H7 (cell line): ENCODE results near the gene MLXIPL. TPM values are rescaled to one million over a fixed set of nuclear protein-coding genes. Genes with fewer than 3 reads are reported as not detected.
"Not testable (repeated sequence)": the region's sequence is repeated elsewhere in the genome, so short reads cannot be mapped to it uniquely, and the experiment has no call there.

ENCODE experiments used
- DNase-seq: peaks from one replicate; pipeline ENCODE4 v3.0.0; 2012
- H3K27me3 ChIP-seq: 2 replicates; pipeline ENCODE4 v1.6.0; 2011; ENCODE audit warnings: mild to moderate bottlenecking, low read length; ENCODE audit not compliant: control insufficient read depth, insufficient read depth
- H3K36me3 ChIP-seq: replicated peaks from 2 replicates; pipeline ENCODE4 v1.5.1; 2011; ENCODE audit warnings: low read length; ENCODE audit not compliant: control insufficient read depth, insufficient read depth
- H3K4me3 ChIP-seq: 2 replicates; pipeline ENCODE4 v1.5.1; 2011; ENCODE audit warnings: low read depth, mild to moderate bottlenecking, control low read depth, low read length, moderate library complexity; ENCODE audit not compliant: insufficient read depth
- total RNA-seq: library from RNA; depleted of rRNA; stranded (reverse); fragments of >200 nt; shearing (Covaris generic); gene quantifications from 2 replicates; pipeline ENCODE4 v1.2.3, GENCODE V29; 2014

The MLXIPL gene
- total RNA-seq, 1 experiment from 2014 or later = 0.73 TPM

GRCh38 chr7:73631558-73631957 is 7.2 kb upstream of the MLXIPL start:
- peaks cover 4% of the 10 kb centered on the region for H3K27me3 ChIP-seq
- no peak for DNase-seq
- no peak overlapping the region for H3K4me3 ChIP-seq
- no peaks in the 10 kb centered on the region for H3K36me3 ChIP-seq

GRCh38 chr7:73628504-73628903 is 4.2 kb upstream of the MLXIPL start:
- no peak for DNase-seq
- peaks cover 17% of the 10 kb centered on the region for H3K27me3 ChIP-seq
- no peak overlapping the region for H3K4me3 ChIP-seq
- H3K36me3 ChIP-seq = no peaks in the 10 kb centered on the region

- DNase-seq = peak; percentile 58
- Histone ChIP-seq H3K4me3 (no peak overlapping the region), H3K27me3 (peaks cover 27% of the 10 kb centered on the region), H3K36me3 (no peaks in the 10 kb centered on the region)
Observed at GRCh38 chr7:73626814-73627213, 2.5 kb upstream of the MLXIPL start.

- no peak for DNase-seq
- no peaks in the 10 kb centered on the region for H3K36me3 ChIP-seq
- H3K27me3 ChIP-seq = peaks cover 27% of the 10 kb centered on the region
- no peak overlapping the region for H3K4me3 ChIP-seq
Observed at GRCh38 chr7:73625276-73625675, 954 bp upstream of the MLXIPL start.

GRCh38 chr7:73624669-73625001 is 313 bp upstream of the MLXIPL start:
- no peaks in the 10 kb centered on the region for H3K36me3 ChIP-seq
- no peak for DNase-seq
- H3K4me3 ChIP-seq = no peak overlapping the region
- H3K27me3 ChIP-seq = peaks cover 27% of the 10 kb centered on the region

GRCh38 chr7:73622909-73623797 is 1.2 kb downstream of the MLXIPL start:
- Histone ChIP-seq H3K36me3 (no peaks in the 10 kb centered on the region), H3K27me3 (peaks cover 27% of the 10 kb centered on the region), H3K4me3 (peak overlapping the region; percentile 80)
- peak; percentile 96 for DNase-seq

GRCh38 chr7:73622527-73622908 is 1.8 kb downstream of the MLXIPL start:
- Histone ChIP-seq H3K27me3 (peaks cover 23% of the 10 kb centered on the region), H3K36me3 (no peaks in the 10 kb centered on the region), H3K4me3 (peak overlapping the region; percentile 80)
- DNase-seq = no peak

GRCh38 chr7:73621168-73622063 is 2.9 kb downstream of the MLXIPL start:
- DNase-seq = no peak
- Histone ChIP-seq H3K36me3 (no peaks in the 10 kb centered on the region), H3K27me3 (peaks cover 22% of the 10 kb centered on the region), H3K4me3 (no peak overlapping the region)

GRCh38 chr7:73619394-73619793 is 4.9 kb downstream of the MLXIPL start:
- not testable (repeated sequence) for DNase-seq, H3K4me3 ChIP-seq, H3K36me3 ChIP-seq
- H3K27me3 ChIP-seq = peaks cover 19% of the 10 kb centered on the region

- H3K27me3 ChIP-seq = peaks cover 14% of the 10 kb centered on the region
- no peaks in the 10 kb centered on the region for H3K36me3 ChIP-seq
- no peak for DNase-seq
- no peak overlapping the region for H3K4me3 ChIP-seq
Observed at GRCh38 chr7:73618538-73618937, 5.8 kb downstream of the MLXIPL start.

- DNase-seq, H3K4me3 ChIP-seq, H3K27me3 ChIP-seq, H3K36me3 ChIP-seq: not testable (repeated sequence)
Observed at GRCh38 chr7:73617520-73617919, 6.8 kb downstream of the MLXIPL start.

GRCh38 chr7:73615886-73616285 is 8.4 kb downstream of the MLXIPL start:
- peak; percentile 66 for DNase-seq
- peaks cover 4% of the 10 kb centered on the region; the same call in 1 of the 2 replicates for H3K27me3 ChIP-seq

GRCh38 chr7:73614937-73615336 is 9.4 kb downstream of the MLXIPL start:
- H3K4me3 ChIP-seq, H3K36me3 ChIP-seq, H3K27me3 ChIP-seq, DNase-seq: not testable (repeated sequence)

More at GRCh38 chr7:73615886-73616285, 8.4 kb downstream of the MLXIPL start:
- H3K36me3 ChIP-seq = no peaks in the 10 kb centered on the region
- no peak overlapping the region for H3K4me3 ChIP-seq

- Histone ChIP-seq H3K36me3 (no peaks in the 10 kb centered on the region), H3K27me3 (peaks cover 4% of the 10 kb centered on the region; the same call in 1 of the 2 replicates), H3K4me3 (no peak overlapping the region)
- no peak for DNase-seq
Observed at GRCh38 chr7:73613954-73614735, 10.2 kb downstream of the MLXIPL start.
